H1 (cell line): ENCODE measurements around the gene GCM1. TPM values are rescaled to one million over a fixed set of nuclear protein-coding genes. Genes with fewer than 3 reads are reported as not detected.

Experiments used
- ATF3 ChIP-seq: IDR thresholded peaks from 2 replicates; pipeline ENCODE4 v1.6.1; 2011; ENCODE audit warnings: low read depth, mild to moderate bottlenecking, low read length; ENCODE audit not compliant: insufficient read depth
- BRCA1 ChIP-seq: IDR thresholded peaks from 2 replicates; pipeline ENCODE4 v1.6.1; 2012; ENCODE audit warnings: low read depth, low read length, improper control_type of control experiment
- FOSL1 ChIP-seq: IDR thresholded peaks from 2 replicates; pipeline ENCODE4 v1.6.1; 2011; ENCODE audit warnings: mild to moderate bottlenecking, low read depth, low read length, moderate library complexity; ENCODE audit not compliant: insufficient read depth
- POLR2A ChIP-seq, 2 experiments: IDR thresholded peaks; 1 replicate in 1 of 2; 2 replicates in 1 of 2; pipeline ENCODE4 v1.6.1; 2011; ENCODE audit warnings: low read depth in 2 of 2, low read length in 2 of 2, mild to moderate bottlenecking in 2 of 2; ENCODE audit errors: control extremely low read depth in 1 of 2
- SIX5 ChIP-seq: IDR thresholded peaks from 2 replicates; pipeline ENCODE4 v1.6.1; 2011; ENCODE audit warnings: mild to moderate bottlenecking, low read depth, low read length
- polyA plus RNA-seq, 7 experiments: library from polyadenylated mRNA; depleted of rRNA in 3 of 7; stranded (reverse) in 5 of 7; unstranded in 2 of 7; fragments of >200 nt in 5 of 7; fragments of 200-250 nt in 2 of 7; gene quantifications; 1 replicate in 5 of 7; 2 replicates in 1 of 7; 4 replicates in 1 of 7; pipeline versions ENCODE4 v1.2.1 to v1.2.3, GENCODE V29; 2011 to 2013; ENCODE audit warnings: missing spikeins in 2 of 7, mixed read lengths in 2 of 7
- total RNA-seq: library from RNA; stranded (reverse); fragmentation: NEBNext Ultra II Directional; extraction: Animal tissue kit (Norgen Biotek cat#: 25700); gene quantifications from 2 replicates; pipeline ENCODE4 v1.2.1, GENCODE V29; 2021

The GCM1 gene
- total and polyA plus RNA-seq, 2 of the 8 experiments (the other 6 are each of a cell fraction or from before 2014, with no cell fraction given), result not detected

DNA sequence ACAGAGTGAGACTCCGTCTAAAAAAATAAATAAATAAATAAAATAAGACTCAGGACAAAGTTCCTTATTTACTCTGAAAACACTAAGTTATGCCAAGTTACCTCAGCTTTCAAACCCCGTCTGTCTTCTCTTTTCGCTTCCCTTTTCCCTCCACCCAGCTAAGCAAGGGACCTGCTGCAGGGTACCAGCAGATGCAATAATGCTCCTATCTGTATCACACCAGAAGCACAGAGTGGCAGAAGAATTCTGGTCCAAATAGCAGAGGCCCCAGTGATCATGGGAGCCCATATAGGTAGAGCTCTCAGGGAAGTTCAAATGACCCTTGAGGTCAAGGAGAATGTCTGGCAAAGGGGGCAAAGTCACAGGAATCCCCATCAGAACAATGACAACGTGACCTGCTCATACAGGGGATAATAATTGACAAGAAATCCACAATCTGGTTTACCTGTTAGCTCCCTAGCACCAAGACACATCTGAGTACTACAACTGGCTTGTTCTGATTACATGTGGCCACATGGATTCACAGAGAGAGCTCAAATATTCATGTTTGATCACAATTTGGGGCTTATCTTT, 8.7 kb downstream of the GCM1 start (continued):
- TF ChIP-seq ATF3, result no peak
- TF ChIP-seq BRCA1, result no peak
- no peak for TF ChIP-seq FOSL1
- no peak for TF ChIP-seq SIX5
- TF ChIP-seq POLR2A (IDR thresholded peaks at IDR 0.05; ENCODE audit: control extremely low read depth in 1 of 2, low read depth in 2 of 2, low read length in 2 of 2), result no peak
